ENCODE data around the gene GPR75. TPM values are rescaled to one million over a fixed set of nuclear protein-coding genes. Genes with fewer than 3 reads are reported as not detected.

GPR75 gene
- total RNA-seq, 1 donor from 2014 or later, result 4.4 TPM

Other genes with a start within 250 kb of the GPR75 start
- gene CHAC2, start 92.2 kb downstream of the GPR75 start, total RNA-seq, result 3.2 TPM
- gene ASB3, start 73.0 kb downstream of the GPR75 start, total RNA-seq, result 16.1 TPM
- 38.7 TPM for gene ERLEC1, start 72.9 kb downstream of the GPR75 start, total RNA-seq
- gene PSME4, start 111.0 kb upstream of the GPR75 start, total RNA-seq, result 92.3 TPM

All from ureter (tissue), 1 donor.